Fibroblast of pulmonary artery (primary cell): ENCODE data around the gene LBH.

Source experiments
- DNase-seq: peaks from one replicate; pipeline ENCODE4 v3.0.0-alpha.2; 2010; ENCODE audit warnings: low read depth
- H3K4me3 ChIP-seq: replicated peaks from 2 replicates; pipeline ENCODE4 v1.5.1; 2011; ENCODE audit warnings: low read depth, mild to moderate bottlenecking, control low read depth, low read length, moderate library complexity
- CTCF ChIP-seq: IDR thresholded peaks from 2 replicates; pipeline ENCODE4 v1.5.1; 2011; ENCODE audit warnings: mild to moderate bottlenecking, control low read depth, low read length, inconsistent platforms; ENCODE audit errors: missing control alignments

Gene LBH

GRCh38 chr2:30283931-30284565 lies 52.7 kb downstream of the LBH start:
- no peak for DNase-seq
- no peak overlapping the region for H3K4me3 ChIP-seq

GRCh38 chr2:30285758-30286157 lies 54.4 kb downstream of the LBH start:
- DNase-seq, result no peak
- H3K4me3 ChIP-seq, result no peak overlapping the region
- no peak for TF ChIP-seq CTCF

More at GRCh38 chr2:30283931-30284565, 52.7 kb downstream of the LBH start:
- TF ChIP-seq CTCF, result no peak

DNA sequence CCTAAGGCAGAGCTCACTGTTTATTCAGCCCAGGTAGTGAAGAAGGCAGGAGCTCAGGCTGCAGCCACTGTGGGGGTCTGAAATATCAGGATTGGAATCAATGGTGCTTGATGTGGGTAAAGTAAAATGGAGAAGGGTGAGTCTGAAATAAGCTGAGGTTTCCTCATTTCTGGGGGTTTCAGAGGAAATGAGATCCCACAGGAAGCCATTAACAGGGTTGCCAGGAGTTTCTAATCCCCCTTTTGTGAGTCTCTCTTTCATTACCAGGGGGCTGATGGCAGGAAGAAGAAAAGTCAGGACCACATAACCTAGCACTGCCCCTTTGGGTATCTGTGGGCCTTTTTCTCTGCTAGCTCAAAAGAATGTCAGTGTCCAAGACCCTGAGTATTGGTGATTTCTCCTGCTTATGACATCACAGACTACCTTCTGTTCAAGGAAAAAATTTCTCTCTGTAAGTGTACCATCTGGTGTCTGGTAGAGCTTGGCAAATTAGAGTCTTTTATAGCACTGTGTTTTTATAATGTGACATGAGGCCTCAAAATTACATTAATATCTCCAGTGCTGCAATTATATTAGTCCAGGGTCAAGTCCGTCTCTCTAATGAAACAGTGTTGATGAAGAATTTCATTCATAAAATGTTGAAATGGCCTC lies 56.0 kb downstream of the LBH start:
- no peak for DNase-seq
- no peak overlapping the region for H3K4me3 ChIP-seq

GRCh38 chr2:30287857-30288513 lies 56.7 kb downstream of the LBH start:
- no peak overlapping the region for H3K4me3 ChIP-seq
- no peak for TF ChIP-seq CTCF
- DNase-seq, result no peak

More for the DNA sequence above, 56.0 kb downstream of the LBH start:
- TF ChIP-seq CTCF, result no peak

GRCh38 chr2:30288561-30288960 lies 57.2 kb downstream of the LBH start:
- no peak overlapping the region for H3K4me3 ChIP-seq
- no peak for DNase-seq
- TF ChIP-seq CTCF, result no peak

DNA sequence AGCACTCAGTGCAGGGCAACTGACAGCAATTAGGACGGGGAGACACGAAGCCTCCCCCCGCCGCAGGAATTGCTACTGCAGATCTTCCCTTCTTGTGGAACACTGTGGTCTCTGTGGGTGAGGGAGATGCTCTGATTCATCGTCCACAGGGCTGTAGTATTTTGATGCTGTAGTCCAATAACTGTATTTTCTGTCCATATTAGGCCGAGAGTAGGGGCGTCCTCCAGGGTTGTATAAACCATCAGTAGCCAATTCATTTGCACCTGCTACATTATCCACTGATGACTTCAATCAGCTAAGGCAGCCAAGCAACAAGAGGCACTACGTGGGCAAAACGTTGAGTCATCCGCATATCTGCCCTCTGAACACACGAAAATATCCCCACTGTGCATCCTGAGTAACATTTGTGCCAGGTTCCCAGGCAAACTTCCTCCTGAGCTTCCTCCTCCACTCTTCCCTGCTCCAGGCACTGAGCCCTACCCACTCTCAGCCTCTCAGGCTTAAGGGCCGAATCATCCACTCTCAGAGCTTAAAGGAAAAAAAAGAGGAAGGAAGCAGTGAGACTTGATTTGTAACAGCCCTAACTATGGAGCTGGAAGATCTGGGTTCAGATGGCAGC lies 62.1 kb downstream of the LBH start:
- no peak for TF ChIP-seq CTCF
- H3K4me3 ChIP-seq, result no peak overlapping the region
- peak; percentile 52 for DNase-seq
